ENCODE data around the gene LONP1.

GRCh38 chr19:5679289-5680083 is 40.5 kb downstream of the LONP1 start:
- TF ChIP-seq YY1 (IDR thresholded peaks at IDR 0.05; ENCODE audit: insufficient read depth, insufficient read length) (no peak), SUZ12 (IDR thresholded peaks at IDR 0.05; ENCODE audit: extremely low read depth, insufficient read depth, insufficient read length) (no peak)
